Lung microvascular endothelial cell (primary cell): ENCODE data around the gene ARHGAP29. TPM values are rescaled to one million over a fixed set of nuclear protein-coding genes. Genes with fewer than 3 reads are reported as not detected.

Experiments
- DNase-seq, 2 donors: peaks; one replicate each; pipeline versions ENCODE4 v3.0.0 to v3.0.0-alpha.2; 2010; ENCODE audit warnings: low read depth in 2 of 2
- total RNA-seq: library from RNA; depleted of rRNA; stranded (reverse); fragments of >200 nt; gene quantifications from 2 replicates; pipeline ENCODE4 v1.2.1, GENCODE V29; 2014

ARHGAP29 gene
- total RNA-seq, 1 donor from 2014 or later = 201 TPM

- no peak for DNase-seq
Observed at GRCh38 chr1:94125551-94126514, 111.6 kb downstream of the ARHGAP29 start.

GRCh38 chr1:94124538-94124937 lies 112.8 kb downstream of the ARHGAP29 start:
- DNase-seq = peak; percentile 11 to 87

- DNase-seq = peak in 1 of 2 donors; percentile 52
Observed at GRCh38 chr1:94122201-94122970, 115.0 kb downstream of the ARHGAP29 start.

Other genes starting within 250 kb of the ARHGAP29 start
- 60.8 and 487 TPM in 2 replicates for gene ABCA4, start 116.4 kb downstream of the ARHGAP29 start, total RNA-seq
- gene ABCD3, start 180.8 kb upstream of the ARHGAP29 start, total RNA-seq = 25.7 and 29.6 TPM in 2 replicates